ENCODE results near the gene INSIG2. TPM values are rescaled to one million over a fixed set of nuclear protein-coding genes. Genes with fewer than 3 reads are reported as not detected.

The INSIG2 gene
- total RNA-seq, 1 donor from 2014 or later = 32.2 TPM

DNA sequence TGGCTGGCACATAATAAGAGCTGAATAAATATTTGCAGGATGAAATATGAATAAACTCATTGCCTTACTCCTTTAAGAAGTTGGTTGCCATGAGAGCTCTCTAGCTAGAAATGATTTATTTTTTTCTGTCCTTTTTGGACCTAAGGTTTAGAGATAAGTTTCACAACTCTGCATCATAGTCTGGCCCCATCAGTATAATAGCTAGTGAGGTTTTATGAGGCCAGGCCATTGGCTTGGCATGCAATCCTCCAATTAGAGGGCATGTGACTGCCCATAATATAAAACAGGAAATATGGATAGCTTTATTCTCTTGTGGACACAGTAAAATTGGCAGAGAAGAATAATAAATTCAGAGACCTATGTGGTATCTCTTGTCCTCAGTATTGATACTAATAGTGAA lies 26.2 kb upstream of the INSIG2 start:
- Histone ChIP-seq H3K27me3 (no peaks in the 10 kb centered on the region), H3K4me1 (no peaks in the 10 kb centered on the region)
- no peaks in the 10 kb centered on the region for H3K27me3 Mint-ChIP-seq (ENCODE audit: insufficient read depth, low read depth)

DNA sequence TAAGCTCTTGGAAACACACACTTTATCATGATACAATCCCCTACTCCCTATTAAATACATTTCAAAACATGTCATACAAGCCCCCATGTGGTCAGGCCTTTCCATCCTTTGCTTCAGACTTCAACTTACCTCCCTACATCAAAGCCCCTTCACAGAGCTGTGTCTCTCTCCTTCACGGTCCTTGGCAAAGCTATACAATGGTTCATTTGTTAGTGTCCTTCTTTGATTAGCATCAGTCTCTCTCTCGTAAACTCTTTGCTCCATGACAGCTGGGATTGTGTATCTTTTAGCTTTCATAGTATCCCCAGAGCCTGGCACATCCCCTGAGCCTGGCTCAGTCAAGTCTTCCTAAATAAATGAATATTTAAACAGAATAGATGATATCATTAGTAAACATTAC lies 25.6 kb upstream of the INSIG2 start:
- peaks cover 10% of the 10 kb centered on the region for H3K4me1 Mint-ChIP-seq
- Histone ChIP-seq H3K36me3 (no peaks in the 10 kb centered on the region), H3K4me1 (no peaks in the 10 kb centered on the region), H3K79me2 (ENCODE audit: low read depth) (no peaks in the 10 kb centered on the region), H3K9me3 (ENCODE audit: low read depth) (no peaks in the 10 kb centered on the region), H4K20me1 (ENCODE audit: low read depth) (no peaks in the 10 kb centered on the region), H3K27me3 (no peaks in the 10 kb centered on the region), H3F3A (ENCODE audit: low read depth) (no peaks in the 10 kb centered on the region), H3K4me3 (no peak overlapping the region), H3K4me2 (no peak overlapping the region), H2AFZ (replicated peaks) (no peak overlapping the region), H3K27ac (no peak overlapping the region), H3K9ac (no peak overlapping the region)
- TF ChIP-seq EZH2phosphoT487 (IDR thresholded peaks at IDR 0.05) (no peak), EZH2 (IDR thresholded peaks at IDR 0.05) (no peak)
- TF ChIP-seq, protein P1, sequence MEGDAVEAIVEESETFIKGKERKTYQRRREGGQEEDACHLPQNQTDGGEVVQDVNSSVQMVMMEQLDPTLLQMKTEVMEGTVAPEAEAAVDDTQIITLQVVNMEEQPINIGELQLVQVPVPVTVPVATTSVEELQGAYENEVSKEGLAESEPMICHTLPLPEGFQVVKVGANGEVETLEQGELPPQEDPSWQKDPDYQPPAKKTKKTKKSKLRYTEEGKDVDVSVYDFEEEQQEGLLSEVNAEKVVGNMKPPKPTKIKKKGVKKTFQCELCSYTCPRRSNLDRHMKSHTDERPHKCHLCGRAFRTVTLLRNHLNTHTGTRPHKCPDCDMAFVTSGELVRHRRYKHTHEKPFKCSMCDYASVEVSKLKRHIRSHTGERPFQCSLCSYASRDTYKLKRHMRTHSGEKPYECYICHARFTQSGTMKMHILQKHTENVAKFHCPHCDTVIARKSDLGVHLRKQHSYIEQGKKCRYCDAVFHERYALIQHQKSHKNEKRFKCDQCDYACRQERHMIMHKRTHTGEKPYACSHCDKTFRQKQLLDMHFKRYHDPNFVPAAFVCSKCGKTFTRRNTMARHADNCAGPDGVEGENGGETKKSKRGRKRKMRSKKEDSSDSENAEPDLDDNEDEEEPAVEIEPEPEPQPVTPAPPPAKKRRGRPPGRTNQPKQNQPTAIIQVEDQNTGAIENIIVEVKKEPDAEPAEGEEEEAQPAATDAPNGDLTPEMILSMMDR (IDR thresholded peaks at IDR 0.05) = no peak
- no peak for DNase-seq (ENCODE audit: low spot score)
- H3K9me3 Mint-ChIP-seq = no peaks in the 10 kb centered on the region
- no peaks in the 10 kb centered on the region for H3K36me3 Mint-ChIP-seq
- H3K27me3 Mint-ChIP-seq (ENCODE audit: insufficient read depth, low read depth) = no peaks in the 10 kb centered on the region
- no peak overlapping the region for H3K4me3 Mint-ChIP-seq
- H3K27ac Mint-ChIP-seq = no peak overlapping the region

More for the DNA sequence above, 26.2 kb upstream of the INSIG2 start:
- no peak overlapping the region for H3K4me2 ChIP-seq
- no peak for DNase-seq (ENCODE audit: low spot score)
- H3K27ac ChIP-seq = no peak overlapping the region
- H3K9me3 ChIP-seq (ENCODE audit: low read depth) = no peaks in the 10 kb centered on the region
- Mint-ChIP-seq H3K27ac (no peak overlapping the region), H3K9me3 (no peaks in the 10 kb centered on the region), H3K4me3 (no peak overlapping the region), H3K36me3 (no peaks in the 10 kb centered on the region), H3K4me1 (peaks cover 10% of the 10 kb centered on the region)
- H3K36me3 ChIP-seq = no peaks in the 10 kb centered on the region
- TF ChIP-seq EZH2phosphoT487 (IDR thresholded peaks at IDR 0.05) (no peak), EZH2 (IDR thresholded peaks at IDR 0.05) (no peak)
- TF ChIP-seq, protein P1 (IDR thresholded peaks at IDR 0.05) = no peak
- H3K9ac ChIP-seq = no peak overlapping the region
- no peaks in the 10 kb centered on the region for H3K79me2 ChIP-seq (ENCODE audit: low read depth)
- no peaks in the 10 kb centered on the region for H4K20me1 ChIP-seq (ENCODE audit: low read depth)
- no peak overlapping the region for H2AFZ ChIP-seq (replicated peaks)
- no peaks in the 10 kb centered on the region for H3F3A ChIP-seq (ENCODE audit: low read depth)
- no peak overlapping the region for H3K4me3 ChIP-seq

DNA sequence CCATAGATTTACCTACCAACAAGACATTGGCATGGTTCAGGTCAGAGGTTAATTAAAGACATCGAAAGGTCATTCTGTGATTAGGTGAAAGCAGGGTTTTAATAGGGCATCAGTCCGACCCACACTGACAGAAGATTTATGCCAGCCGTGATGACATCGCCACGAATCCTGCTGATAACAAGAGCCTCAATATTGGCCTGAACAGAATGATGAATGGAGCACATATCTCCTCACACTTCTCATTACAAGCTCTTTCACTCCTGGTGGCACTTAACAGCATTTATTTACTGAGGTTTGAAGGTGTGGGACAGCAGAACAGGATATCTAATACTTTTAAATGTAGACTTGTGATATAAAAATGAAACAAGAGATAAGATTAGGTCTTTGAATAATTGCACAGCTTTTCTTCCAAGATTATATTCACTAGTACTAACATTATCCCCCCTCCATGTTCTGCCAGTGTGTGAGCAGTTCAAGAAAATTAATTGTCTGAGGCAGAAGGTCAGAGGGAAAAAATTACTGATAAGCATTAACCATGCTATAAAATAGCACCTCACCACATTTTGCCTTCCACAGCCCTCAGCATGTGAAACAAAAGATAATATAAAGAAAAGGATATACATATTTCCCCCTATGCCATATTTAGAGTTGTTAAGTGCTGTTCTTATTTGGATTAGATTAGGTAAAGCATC lies 23.1 kb upstream of the INSIG2 start:
- H3K4me2 ChIP-seq = no peak overlapping the region
- Mint-ChIP-seq H3K36me3 (no peaks in the 10 kb centered on the region), H3K27ac (no peak overlapping the region), H3K4me1 (peaks cover 10% of the 10 kb centered on the region), H3K4me3 (no peak overlapping the region), H3K9me3 (no peaks in the 10 kb centered on the region), H3K27me3 (ENCODE audit: insufficient read depth, low read depth) (peaks cover 2% of the 10 kb centered on the region)
- H3K27me3 ChIP-seq = no peaks in the 10 kb centered on the region
- no peaks in the 10 kb centered on the region for H3K4me1 ChIP-seq
- H3K79me2 ChIP-seq (ENCODE audit: low read depth) = no peaks in the 10 kb centered on the region
- no peaks in the 10 kb centered on the region for H3F3A ChIP-seq (ENCODE audit: low read depth)
- H3K9ac ChIP-seq = no peak overlapping the region
- H2AFZ ChIP-seq (replicated peaks) = no peak overlapping the region
- no peaks in the 10 kb centered on the region for H3K36me3 ChIP-seq
- no peak overlapping the region for H3K27ac ChIP-seq
- H4K20me1 ChIP-seq (ENCODE audit: low read depth) = no peaks in the 10 kb centered on the region
- TF ChIP-seq EZH2phosphoT487 (IDR thresholded peaks at IDR 0.05) = no peak
- TF ChIP-seq EZH2 (IDR thresholded peaks at IDR 0.05) = no peak
- no peak for DNase-seq (ENCODE audit: low spot score)
- H3K4me3 ChIP-seq = no peak overlapping the region
- no peaks in the 10 kb centered on the region for H3K9me3 ChIP-seq (ENCODE audit: low read depth)

DNA sequence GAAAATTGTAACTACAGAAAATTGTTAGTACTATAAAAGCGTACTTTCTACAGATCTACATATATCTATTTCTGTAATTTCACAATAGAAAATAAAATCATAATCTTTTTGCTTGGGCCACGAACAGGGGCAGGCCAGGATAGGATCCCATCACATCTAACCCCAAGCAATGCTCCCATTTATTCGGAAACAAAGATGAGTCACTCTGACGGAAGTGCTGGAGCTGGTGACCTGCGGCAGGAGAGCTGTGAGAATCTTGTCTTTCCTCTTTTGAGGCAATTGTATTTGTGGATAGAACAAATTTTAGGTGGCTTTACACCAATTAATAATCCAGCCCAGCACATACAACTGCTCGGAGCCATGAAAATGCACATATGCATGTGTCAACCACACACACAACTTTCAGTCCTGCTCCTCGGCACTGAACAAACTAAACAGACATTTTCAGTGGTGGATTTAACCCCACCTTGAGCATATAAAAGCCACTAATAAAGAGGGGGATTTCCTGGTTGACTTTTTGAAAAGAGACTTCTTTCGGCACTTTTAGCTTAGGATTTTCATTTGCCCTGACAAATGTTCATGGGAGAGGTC lies 22.3 kb upstream of the INSIG2 start:
- Histone ChIP-seq H3K4me2 (no peak overlapping the region), H3K27ac (no peak overlapping the region), H3K9ac (no peak overlapping the region), H2AFZ (replicated peaks) (peak overlapping the region; percentile 60), H3K4me1 (no peaks in the 10 kb centered on the region), H3K36me3 (no peaks in the 10 kb centered on the region), H3K4me3 (no peak overlapping the region), H3K79me2 (ENCODE audit: low read depth) (no peaks in the 10 kb centered on the region), H3K27me3 (no peaks in the 10 kb centered on the region), H3F3A (ENCODE audit: low read depth) (no peaks in the 10 kb centered on the region), H4K20me1 (ENCODE audit: low read depth) (no peaks in the 10 kb centered on the region), H3K9me3 (ENCODE audit: low read depth) (no peaks in the 10 kb centered on the region)
- H3K4me1 Mint-ChIP-seq = peaks cover 10% of the 10 kb centered on the region
- H3K9me3 Mint-ChIP-seq = no peaks in the 10 kb centered on the region
- peaks cover 2% of the 10 kb centered on the region for H3K27me3 Mint-ChIP-seq (ENCODE audit: insufficient read depth, low read depth)
- TF ChIP-seq EZH2 (IDR thresholded peaks at IDR 0.05) (no peak), EZH2phosphoT487 (IDR thresholded peaks at IDR 0.05) (no peak)
- TF ChIP-seq, protein P1 (IDR thresholded peaks at IDR 0.05) = no peak
- H3K27ac Mint-ChIP-seq = no peak overlapping the region
- no peaks in the 10 kb centered on the region for H3K36me3 Mint-ChIP-seq
- no peak overlapping the region for H3K4me3 Mint-ChIP-seq
- DNase-seq (ENCODE audit: low spot score) = no peak

Data from neural progenitor cell (in vitro differentiated cells).